ENCODE results near the gene CNTNAP5. TPM values are rescaled to one million over a fixed set of nuclear protein-coding genes. Genes with fewer than 3 reads are reported as not detected.

The CNTNAP5 gene
- total and polyA plus RNA-seq, 2 of the 8 experiments (the other 6 are each of a cell fraction or from before 2014, with no cell fraction given) = 0.11 to 0.76 TPM

DNA sequence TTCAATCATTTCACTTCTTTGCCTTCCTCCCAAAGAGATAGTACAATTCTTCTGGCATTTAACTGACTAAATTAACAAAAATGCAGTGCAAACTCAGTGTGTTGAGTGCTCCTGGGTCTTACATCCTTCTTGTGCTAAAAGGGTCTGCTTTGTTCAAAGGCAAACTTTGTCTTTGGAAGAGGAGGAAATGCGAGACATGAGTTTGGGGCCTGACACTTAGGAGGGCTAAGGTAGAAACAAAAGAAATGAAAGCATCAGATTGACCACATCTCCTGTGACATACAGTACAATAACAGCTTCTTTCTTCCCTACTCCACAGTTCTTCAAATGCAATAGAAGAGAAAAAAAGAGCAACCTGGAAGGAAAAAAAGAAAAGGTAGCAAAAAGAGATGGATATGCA lies 161.7 kb downstream of the CNTNAP5 start:
- H2BK12ac ChIP-seq (ENCODE audit: low read depth, low read length) = no peak overlapping the region
- H4K91ac ChIP-seq (replicated peaks; ENCODE audit: insufficient read length, low read length) = no peak overlapping the region
- no peak overlapping the region for H2AK5ac ChIP-seq (ENCODE audit: low read depth, low read length)
- no peak overlapping the region for H3K14ac ChIP-seq (ENCODE audit: insufficient read length)
- H3K79me1 ChIP-seq (ENCODE audit: low read depth, low read length) = no peaks in the 10 kb centered on the region
- no peak overlapping the region for H2BK120ac ChIP-seq (replicated peaks; ENCODE audit: low read depth, low read length)
- no peaks in the 10 kb centered on the region for H3K23me2 ChIP-seq (ENCODE audit: low read depth, low read length)
- 60% methylated on average over 1 of the region's 1 CpG; no CpG with 5 or more reads in 1 of the 2 experiments for WGBS, 2 experiments (ENCODE audit: extremely low coverage in 1 of 2, insufficient coverage in 1 of 2, insufficient read length in 1 of 2, insufficient replicate concordance in 2 of 2, low coverage in 1 of 2, low lambda C conversion rate in 2 of 2, missing lambda C conversion rate in 1 of 2)
- H3K4me1 ChIP-seq (replicated peaks in 1 of 4; ENCODE audit: control insufficient read depth in 3 of 4, insufficient read depth in 4 of 4, low read length in 3 of 4) = peaks cover 0 to 11% (median 4%) of the 10 kb centered on the region in 4 experiments; a peak in 4 of 7 replicates
- no peak overlapping the region for H4K8ac ChIP-seq (ENCODE audit: extremely low read depth, insufficient read depth, low read length)
- DNase-seq (ENCODE audit: low read depth in 1 of 2, low spot score in 2 of 2) (no peak), FAIRE-seq (no peak)
- CTCF ChIA-PET (ENCODE audit: partially characterized antibody) = no interaction called here
- H4K20me1 ChIP-seq (replicated peaks in 1 of 2; ENCODE audit: control insufficient read depth in 1 of 2, insufficient read depth in 2 of 2, low read length in 2 of 2) = no peaks in the 10 kb centered on the region
- POLR2A ChIA-PET (ENCODE audit: partially characterized antibody) = no interaction called here
- H3K23ac ChIP-seq (ENCODE audit: insufficient read length) = no peak overlapping the region
- peak overlapping the region; percentile 16; the same call in 1 of the 2 replicates for H2BK5ac ChIP-seq (ENCODE audit: low read depth, low read length)
- no peak overlapping the region for H4K5ac ChIP-seq (ENCODE audit: insufficient read length, low read depth, low read length)
- no peak overlapping the region for H3K18ac ChIP-seq (ENCODE audit: extremely low read depth, low read length)
- H3K4ac ChIP-seq (replicated peaks; ENCODE audit: insufficient read length, low read depth, low read length) = no peak overlapping the region
- TF ChIP-seq SIX5 (IDR thresholded peaks at IDR 0.05; ENCODE audit: low read depth, low read length) = no peak
- no peak for TF ChIP-seq POLR2A (IDR thresholded peaks at IDR 0.05; ENCODE audit: control extremely low read depth in 1 of 2, low read depth in 2 of 2, low read length in 2 of 2)
- TF ChIP-seq PHF8 (conservative IDR thresholded peaks at IDR 0.05; ENCODE audit: low read depth, low read length) = no peak
- H3K4me2 ChIP-seq (ENCODE audit: insufficient read depth in 1 of 2, low read depth in 2 of 2, low read length in 2 of 2) = no peak overlapping the region
- no peak overlapping the region for H2BK15ac ChIP-seq (ENCODE audit: low read length)
- H3K79me2 ChIP-seq (ENCODE audit: control insufficient read depth in 1 of 2, insufficient read depth in 2 of 2, low read length in 2 of 2) = no peaks in the 10 kb centered on the region
- no peaks in the 10 kb centered on the region for H3K36me3 ChIP-seq (ENCODE audit: control insufficient read depth in 2 of 4, insufficient read depth in 4 of 4, low read length in 3 of 4)
- no peak overlapping the region for H2AFZ ChIP-seq (ENCODE audit: low read length)
- no peaks in the 10 kb centered on the region for H3K9me3 ChIP-seq (ENCODE audit: insufficient read depth in 2 of 2, low read depth in 1 of 2, low read length in 1 of 2)
- no peak overlapping the region for H3K4me3 ChIP-seq (ENCODE audit: extremely low read depth in 1 of 4, insufficient read depth in 2 of 4, low read depth in 3 of 4, low read length in 4 of 4)
- no peak overlapping the region for H3K27ac ChIP-seq (ENCODE audit: low read depth, low read length)
- H3K27me3 ChIP-seq (replicated peaks in 1 of 4; ENCODE audit: control insufficient read depth in 3 of 4, extremely low read depth in 1 of 4, insufficient read depth in 3 of 4, low read length in 3 of 4) = no peaks in the 10 kb centered on the region
- H2BK20ac ChIP-seq (ENCODE audit: low read length) = no peak overlapping the region
- no peak overlapping the region for H3K9ac ChIP-seq (replicated peaks in 1 of 4; ENCODE audit: extremely low read depth in 1 of 4, low read depth in 3 of 4, low read length in 3 of 4)
- no peak overlapping the region for H3K56ac ChIP-seq (replicated peaks; ENCODE audit: insufficient read length, low read depth, low read length)

All from H1 (cell line).